PC-9 (cell line): Measurements from ENCODE around the gene SFTA2. TPM values are rescaled to one million over a fixed set of nuclear protein-coding genes. Genes with fewer than 3 reads are reported as not detected.

Experiments used
- BruUV-seq: library from RNA; stranded (reverse); fragments of 400-500 nt; replicated peaks from 2 replicates; lab custom pipeline; 2021; lab: Mats Ljungman, UMichigan
- CTCF ChIA-PET: fragments of 300-600 bp; sonication (Branson Sonifier 250); formaldehyde crosslinking; loops from one replicate; lab custom pipeline; 2022; ENCODE audit warnings: antibody characterized with exemption; lab: Charles Lee
- POLR2A ChIA-PET: fragments of 300-600 bp; sonication (Branson Sonifier 250); formaldehyde crosslinking; loops from one replicate; lab custom pipeline; 2022; ENCODE audit warnings: antibody characterized with exemption; ENCODE audit not compliant: unreplicated experiment; lab: Charles Lee
- DNase-seq, 2 experiments: peaks; one replicate each; pipeline versions ENCODE4 v3.0.0 to v3.0.0-alpha.2; 2015 to 2022; ENCODE audit warnings: mixed read lengths in 1 of 2
- H2AFZ ChIP-seq: fragments of 200-600 bp; sonication (generic); 2 replicates; pipeline ENCODE4 v1.8.1; 2017; ENCODE audit warnings: antibody characterized with exemption
- H3F3A ChIP-seq: fragments of 200-600 bp; sonication (generic); 2 replicates; pipeline ENCODE4 v1.8.1; 2017; ENCODE audit warnings: antibody characterized with exemption, mild to moderate bottlenecking, low read depth; ENCODE audit not compliant: insufficient read depth
- H3K27ac ChIP-seq: fragments of 200-600 bp; sonication (generic); 2 replicates; pipeline ENCODE4 v1.6.1; 2016; ENCODE audit warnings: mixed run types
- H3K27me3 ChIP-seq: fragments of 200-600 bp; sonication (generic); 2 replicates; pipeline ENCODE4 v1.6.1; 2016; ENCODE audit warnings: low read depth, mixed run types; ENCODE audit not compliant: insufficient read depth
- H3K36me3 ChIP-seq: fragments of 200-600 bp; sonication (generic); 2 replicates; pipeline ENCODE4 v1.6.1; 2016; ENCODE audit warnings: low read depth, mixed run types
- H3K4me1 ChIP-seq: fragments of 200-600 bp; sonication (generic); replicated peaks from 2 replicates; pipeline ENCODE4 v1.6.1; 2016; ENCODE audit warnings: mixed run types; ENCODE audit not compliant: insufficient read depth
- H3K4me2 ChIP-seq: fragments of 200-600 bp; sonication (generic); 2 replicates; pipeline ENCODE4 v1.6.1; 2017; ENCODE audit warnings: mixed run types
- H3K4me3 ChIP-seq: fragments of 200-600 bp; sonication (generic); 2 replicates; pipeline ENCODE4 v1.6.1; 2016; ENCODE audit warnings: mixed run types
- H3K79me2 ChIP-seq: fragments of 200-600 bp; sonication (generic); 2 replicates; pipeline ENCODE4 v1.6.1; 2017; ENCODE audit warnings: low read depth, mixed run types
- H3K9me2 ChIP-seq: fragments of 200-600 bp; sonication (generic); 2 replicates; pipeline ENCODE4 v1.8.1; 2017; ENCODE audit warnings: mild to moderate bottlenecking; ENCODE audit not compliant: insufficient read depth
- H3K9me3 ChIP-seq: fragments of 200-600 bp; sonication (generic); 2 replicates; pipeline ENCODE4 v1.8.1; 2016; ENCODE audit warnings: low read depth; ENCODE audit not compliant: insufficient read depth
- H4K20me1 ChIP-seq: fragments of 200-600 bp; sonication (generic); 2 replicates; pipeline ENCODE4 v1.8.1; 2017; ENCODE audit not compliant: insufficient read depth
- CTCF ChIP-seq: fragments of 200-600 bp; sonication (generic); conservative IDR thresholded peaks from 2 replicates; pipeline ENCODE4 v1.6.1; 2017; ENCODE audit warnings: mixed run types, antibody characterized with exemption, mild to moderate bottlenecking, moderate library complexity
- EZH2 ChIP-seq: fragments of 200-600 bp; sonication (generic); IDR thresholded peaks from 2 replicates; pipeline ENCODE4 v1.8.0; 2017; ENCODE audit warnings: antibody characterized with exemption, low read depth
- intact Hi-C: fragments of 100-400 bp; cut with micrococcal nuclease; formaldehyde crosslinking; loops from one replicate; pipeline ENCODE4 v1.10.0; 2022; ENCODE audit not compliant: unreplicated experiment
- total RNA-seq: library from RNA; stranded (reverse); gene quantifications from 2 replicates; pipeline ENCODE4 v1.2.3, GENCODE V29; 2021

The SFTA2 gene
- total RNA-seq, 1 experiment from 2014 or later, result 0.72 TPM

- POLR2A ChIA-PET, result interaction anchor here (0.5 kb wide), 1 partner anchor 796 kb away, joined by 6 read pairs; no protein-coding TSS in a partner anchor
Measured at GRCh38 chr6:30940361-30940986, 8.5 kb upstream of the SFTA2 start, which contains the start of gene MUCL3. TSS of gene MUCL3 (plus strand) at chr6:30940973. CDS start at chr6:30941000, 27 bp downstream.

GRCh38 chr6:30939473-30939872 lies 7.5 kb upstream of the SFTA2 start:
- Histone ChIP-seq H3K4me1 (peaks cover 17% of the 10 kb centered on the region; the same call in 1 of the 2 replicates), H3K9me3 (no peaks in the 10 kb centered on the region), H3K79me2 (no peaks in the 10 kb centered on the region), H2AFZ (no peak overlapping the region), H3K36me3 (no peaks in the 10 kb centered on the region), H3F3A (peaks cover 5% of the 10 kb centered on the region; the same call in 1 of the 2 replicates), H4K20me1 (no peaks in the 10 kb centered on the region), H3K4me2 (no peak overlapping the region), H3K4me3 (no peak overlapping the region), H3K27ac (no peak overlapping the region), H3K27me3 (no peaks in the 10 kb centered on the region), H3K9me2 (no peaks in the 10 kb centered on the region)
- ChIA-PET CTCF (interaction anchor here (0.5 to 0.8 kb wide), 2 partner anchors 104 to 109 kb away, joined by 3 to 24 read pairs; no protein-coding TSS in a partner anchor), POLR2A (no interaction called here)
- no peak for DNase-seq
- no TSS peak for BruUV-seq
- intact Hi-C loops, result no loop called here
- TF ChIP-seq CTCF, result no peak
- TF ChIP-seq EZH2, result no peak

More at GRCh38 chr6:30940361-30940986, 8.5 kb upstream of the SFTA2 start, which contains the start of gene MUCL3:
- no peaks in the 10 kb centered on the region for H3K36me3 ChIP-seq
- H2AFZ ChIP-seq, result no peak within 1 kb of the TSS
- no peaks in the 10 kb centered on the region for H3K27me3 ChIP-seq
- CTCF ChIA-PET, result no interaction called here
- peaks cover 8% of the 10 kb centered on the region; the same call in 1 of the 2 replicates for H3K4me1 ChIP-seq
- H3K4me3 ChIP-seq, result no peak within 1 kb of the TSS
- no peak within 1 kb of the TSS for H3K4me2 ChIP-seq
- H3K27ac ChIP-seq, result no peak within 1 kb of the TSS
- no peaks in the 10 kb centered on the region for H3K9me2 ChIP-seq
- no TSS peak for BruUV-seq
- H3F3A ChIP-seq, result peaks cover 5% of the 10 kb centered on the region; the same call in 1 of the 2 replicates
- H3K9me3 ChIP-seq, result no peaks in the 10 kb centered on the region
- H4K20me1 ChIP-seq, result no peaks in the 10 kb centered on the region
- no peaks in the 10 kb centered on the region for H3K79me2 ChIP-seq
- DNase-seq, result no peak
- no peak for TF ChIP-seq EZH2
- no peak for TF ChIP-seq CTCF
- intact Hi-C loops, result no loop called here

GRCh38 chr6:30938730-30939129 lies 6.8 kb upstream of the SFTA2 start:
- ChIA-PET POLR2A (no interaction called here), CTCF (interaction anchor here (0.8 to 0.9 kb wide), 2 partner anchors 105 to 132 kb away, joined by 3 read pairs; no protein-coding TSS in a partner anchor)
- H3K9me3 ChIP-seq, result no peaks in the 10 kb centered on the region
- no peak overlapping the region for H3K4me3 ChIP-seq
- H3K4me2 ChIP-seq, result no peak overlapping the region
- no peaks in the 10 kb centered on the region for H3K9me2 ChIP-seq
- BruUV-seq, result no TSS peak
- TF ChIP-seq CTCF (no peak), EZH2 (no peak)
- no peak overlapping the region for H3K27ac ChIP-seq
- H2AFZ ChIP-seq, result no peak overlapping the region
- no peaks in the 10 kb centered on the region for H4K20me1 ChIP-seq
- intact Hi-C loops, result no loop called here
- no peaks in the 10 kb centered on the region for H3K27me3 ChIP-seq
- H3K4me1 ChIP-seq, result peaks cover 17% of the 10 kb centered on the region; the same call in 1 of the 2 replicates
- no peaks in the 10 kb centered on the region for H3K36me3 ChIP-seq
- peaks cover 5% of the 10 kb centered on the region; the same call in 1 of the 2 replicates for H3F3A ChIP-seq
- H3K79me2 ChIP-seq, result no peaks in the 10 kb centered on the region
- peak in 1 of 2 experiments; percentile 40 for DNase-seq
